Measurements from ENCODE around the gene GRAMD4. TPM values are rescaled to one million over a fixed set of nuclear protein-coding genes. Genes with fewer than 3 reads are reported as not detected.

The GRAMD4 gene
- total and polyA plus RNA-seq, 12 donors, result 29.3 to 143 (median 63.9) TPM

GRCh38 chr22:46728470-46728869 lies 108.3 kb downstream of the GRAMD4 start:
- no peak overlapping the region for H3K4me3 ChIP-seq
- H3K27ac ChIP-seq, result peak overlapping the region; percentile 47 to 82 (median 68)
- H3K9me3 ChIP-seq, result no peaks in the 10 kb centered on the region
- H3K4me1 ChIP-seq, result peaks cover 32 to 92% (median 76%) of the 10 kb centered on the region in 9 donors
- no peak for DNase-seq
- peak; percentile 5 to 76 (median 20) for ATAC-seq
- WGBS, 2 donors, result 42 to 50% methylated on average over 11 of the region's 11 CpGs
- no peak for TF ChIP-seq CTCF (IDR thresholded peaks at IDR 0.05)
- peaks cover 0 to 78% (median 5%) of the 10 kb centered on the region in 9 donors for H3K36me3 ChIP-seq
- H3K27me3 ChIP-seq, result no peaks in the 10 kb centered on the region
- intact Hi-C loops (cut with DNase I), result loop anchor here in 6 of 10 donors (5.0 kb wide), 3 partner anchors 36 to 166 kb away; no protein-coding TSS in a partner anchor

Other genes starting within 250 kb of the GRAMD4 start
- gene CELSR1, start 82.8 kb upstream of the GRAMD4 start, total RNA-seq, result 10 to 100 TPM in 7 of 10 donors, 1 to 10 TPM in 3; 5.5 to 16.7 (median 11.8) TPM
- gene CELSR1, start 82.8 kb upstream of the GRAMD4 start, polyA plus RNA-seq, result 1 to 10 TPM; 4.0 to 6.4 TPM
- gene CERK, start 117.9 kb downstream of the GRAMD4 start, total RNA-seq, result 10 to 100 TPM; 50.9 to 97.0 (median 74.2) TPM
- 10 to 100 TPM; 21.5 to 55.3 TPM for gene CERK, start 117.9 kb downstream of the GRAMD4 start, polyA plus RNA-seq
- gene TBC1D22A, start 142.3 kb downstream of the GRAMD4 start, total RNA-seq, result 10 to 100 TPM; 14.6 to 27.9 (median 18.0) TPM
- gene TBC1D22A, start 142.3 kb downstream of the GRAMD4 start, polyA plus RNA-seq, result 10 to 100 TPM in 1 of 2 donors, 1 to 10 TPM in 1; 7.2 to 13.2 TPM